Measurements from ENCODE around the gene LHFPL3. TPM values are rescaled to one million over a fixed set of nuclear protein-coding genes. Genes with fewer than 3 reads are reported as not detected.

The LHFPL3 gene
- total and polyA plus RNA-seq, 2 experiments from 2014 or later, result not detected

DNA sequence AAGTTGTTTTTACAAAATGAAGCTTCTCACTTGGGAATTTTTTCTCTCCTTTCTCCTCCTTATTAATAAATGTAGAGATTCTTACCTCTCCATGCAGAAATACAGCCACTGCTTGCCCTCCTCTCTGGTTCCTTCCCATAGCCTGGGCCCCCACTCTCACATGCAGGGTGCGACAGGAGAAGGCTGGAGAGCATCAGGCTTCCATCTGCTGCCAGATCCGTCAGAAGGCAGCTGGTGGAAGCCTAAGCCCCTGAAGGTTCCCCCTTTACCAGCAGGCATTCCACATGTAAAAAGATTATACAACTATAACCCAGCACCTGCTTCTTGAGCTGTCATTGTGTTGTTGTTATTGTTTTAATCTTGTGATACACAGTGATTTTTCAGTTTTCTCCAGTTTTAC lies 314.2 kb downstream of the LHFPL3 start:
- H3K27me3 ChIP-seq, result no peaks in the 10 kb centered on the region
- no peak for TF ChIP-seq CTCF (IDR thresholded peaks at IDR 0.05; ENCODE audit: low read depth, low read length)
- H3K4me3 ChIP-seq, result no peak overlapping the region
- no peak for DNase-seq (ENCODE audit: low read depth in 1 of 2, low spot score in 1 of 2)
- H3K9me3 ChIP-seq (ENCODE audit: low read depth), result no peaks in the 10 kb centered on the region
- H3K27ac ChIP-seq, result no peak overlapping the region
- H3K36me3 ChIP-seq, result no peaks in the 10 kb centered on the region
- H3K4me1 ChIP-seq (ENCODE audit: low read depth), result no peaks in the 10 kb centered on the region

DNA sequence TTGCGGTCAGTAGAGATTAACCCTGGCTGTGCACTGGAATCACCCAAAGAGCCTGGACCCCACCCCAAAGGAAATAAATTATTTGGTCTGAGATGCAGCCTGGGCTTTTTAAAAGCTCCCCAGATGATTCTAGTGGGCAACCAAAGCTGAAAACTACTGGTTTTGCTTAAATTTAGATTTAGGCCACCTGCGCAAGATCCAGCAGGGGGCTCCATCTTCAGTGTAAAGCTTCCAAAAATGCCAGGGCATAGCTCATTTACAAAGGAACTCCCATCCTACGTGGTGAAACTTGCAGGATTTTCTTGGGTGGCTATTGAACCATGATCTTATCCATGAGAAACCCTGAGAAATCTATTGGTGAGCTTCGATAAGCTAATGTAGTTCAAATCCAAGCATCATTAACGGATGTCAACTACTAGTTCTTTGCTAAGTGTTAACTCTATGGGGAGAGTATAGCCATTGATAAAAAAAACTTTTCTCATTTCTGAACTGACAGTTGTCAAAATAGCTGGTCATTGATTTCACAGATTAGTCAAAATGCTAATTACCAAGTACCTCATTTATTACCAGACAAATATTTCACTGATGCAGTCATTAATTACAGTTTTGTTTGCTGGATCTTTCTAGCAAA lies 315.3 kb downstream of the LHFPL3 start:
- no peak overlapping the region for H3K4me3 ChIP-seq
- no peaks in the 10 kb centered on the region for H3K36me3 ChIP-seq
- no peaks in the 10 kb centered on the region for H3K4me1 ChIP-seq (ENCODE audit: low read depth)
- H3K27me3 ChIP-seq, result no peaks in the 10 kb centered on the region
- peak; percentile 26 to 31 for DNase-seq (ENCODE audit: low read depth in 1 of 2, low spot score in 1 of 2)
- peak; percentile 53 for TF ChIP-seq CTCF (IDR thresholded peaks at IDR 0.05; ENCODE audit: low read depth, low read length)
- no peaks in the 10 kb centered on the region for H3K9me3 ChIP-seq (ENCODE audit: low read depth)
- H3K27ac ChIP-seq, result no peak overlapping the region

DNA sequence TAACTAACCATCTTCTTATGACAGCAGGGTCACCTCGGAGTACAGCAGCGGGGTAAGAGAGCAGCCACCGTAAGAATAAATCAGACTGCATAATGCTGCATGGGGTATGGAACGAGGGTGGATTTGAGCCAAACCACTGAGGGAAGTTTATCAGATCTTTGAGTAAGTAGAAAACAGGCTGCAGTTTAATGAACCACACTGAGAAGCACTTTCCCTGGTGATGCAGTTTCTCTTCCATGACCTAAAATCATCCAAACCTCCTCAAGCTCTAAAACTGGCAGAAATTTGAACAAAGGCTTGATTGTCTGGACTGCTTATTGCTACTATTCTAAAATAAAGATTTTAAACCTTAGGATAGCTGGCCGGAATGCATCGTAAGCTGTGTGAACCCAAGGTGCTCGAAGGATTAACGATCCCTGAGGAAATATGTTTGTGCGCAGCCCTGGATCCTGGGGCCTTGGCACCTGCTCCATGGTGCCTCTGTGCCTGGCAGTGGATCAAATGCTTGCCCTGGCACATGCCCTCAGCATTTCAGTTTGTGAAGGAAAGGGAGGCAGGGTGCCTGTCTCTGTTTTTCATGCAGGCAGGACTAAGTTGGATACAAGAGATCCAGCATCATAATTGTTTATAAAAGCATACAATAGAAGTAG lies 322.7 kb downstream of the LHFPL3 start:
- H3K9me3 ChIP-seq (ENCODE audit: low read depth), result no peaks in the 10 kb centered on the region
- H3K27me3 ChIP-seq, result no peaks in the 10 kb centered on the region
- no peaks in the 10 kb centered on the region for H3K4me1 ChIP-seq (ENCODE audit: low read depth)
- no peak overlapping the region for H3K4me3 ChIP-seq
- H3K27ac ChIP-seq, result no peak overlapping the region
- TF ChIP-seq CTCF (IDR thresholded peaks at IDR 0.05; ENCODE audit: low read depth, low read length), result no peak
- no peak for DNase-seq (ENCODE audit: low read depth in 1 of 2, low spot score in 1 of 2)
- no peaks in the 10 kb centered on the region for H3K36me3 ChIP-seq

DNA sequence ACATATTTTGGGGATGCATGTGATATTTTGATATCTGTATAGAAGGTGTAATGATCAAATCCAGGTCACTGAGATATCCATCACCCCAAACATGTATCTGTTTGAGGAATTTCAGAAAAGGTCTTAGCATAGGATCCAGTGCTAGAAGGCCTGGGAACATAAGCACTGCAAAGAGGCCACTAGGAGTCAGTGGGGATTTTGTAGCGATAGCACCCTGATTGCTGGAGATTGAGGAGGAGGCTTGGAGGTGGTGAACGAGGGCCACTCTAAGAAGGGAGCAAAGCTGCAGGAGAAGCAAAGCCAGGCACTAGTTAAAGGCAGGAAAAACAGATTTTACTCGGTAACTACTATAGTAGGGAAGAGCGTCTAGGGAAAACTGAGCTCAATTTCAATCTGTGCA lies 324.0 kb downstream of the LHFPL3 start:
- H3K36me3 ChIP-seq, result no peaks in the 10 kb centered on the region
- no peaks in the 10 kb centered on the region for H3K4me1 ChIP-seq (ENCODE audit: low read depth)
- H3K9me3 ChIP-seq (ENCODE audit: low read depth), result no peaks in the 10 kb centered on the region
- no peak for TF ChIP-seq CTCF (IDR thresholded peaks at IDR 0.05; ENCODE audit: low read depth, low read length)
- H3K27ac ChIP-seq, result no peak overlapping the region
- no peak for DNase-seq (ENCODE audit: low read depth in 1 of 2, low spot score in 1 of 2)
- H3K4me3 ChIP-seq, result no peak overlapping the region
- no peaks in the 10 kb centered on the region for H3K27me3 ChIP-seq

GRCh38 chr7:104652865-104653264 lies 324.5 kb downstream of the LHFPL3 start:
- TF ChIP-seq CTCF (IDR thresholded peaks at IDR 0.05; ENCODE audit: low read depth, low read length), result no peak
- Histone ChIP-seq H3K9me3 (ENCODE audit: low read depth) (no peaks in the 10 kb centered on the region), H3K4me3 (no peak overlapping the region), H3K27ac (no peak overlapping the region), H3K4me1 (ENCODE audit: low read depth) (no peaks in the 10 kb centered on the region), H3K27me3 (no peaks in the 10 kb centered on the region), H3K36me3 (no peaks in the 10 kb centered on the region)
- DNase-seq (ENCODE audit: low read depth in 1 of 2, low spot score in 1 of 2), result no peak
